OCI-LY1 (cell line): ENCODE data around the gene HMGN4.

Source experiments
- H2AFZ ChIP-seq: fragments of 200-600 bp; sonication (generic), shearing (Covaris generic); 2 replicates; pipeline ENCODE4 v1.6.0; 2014; ENCODE audit warnings: antibody characterized with exemption, mild to moderate bottlenecking, low read length
- H3F3A ChIP-seq: fragments of 200-600 bp; sonication (generic), shearing (Covaris generic); 2 replicates; pipeline ENCODE4 v1.6.0; 2014; ENCODE audit warnings: mild to moderate bottlenecking, antibody characterized with exemption, low read length, moderate library complexity; ENCODE audit not compliant: insufficient read depth
- H3K27ac ChIP-seq: fragments of 200-600 bp; sonication (generic); 2 replicates; pipeline ENCODE4 v1.5.1; 2014; ENCODE audit warnings: low read length, mixed run types, mild to moderate bottlenecking, low read depth; ENCODE audit not compliant: poor library complexity, severe bottlenecking
- H3K27me3 ChIP-seq: fragments of 200-600 bp; sonication (generic); 2 replicates; pipeline ENCODE4 v1.6.0; 2014; ENCODE audit warnings: antibody characterized with exemption, mild to moderate bottlenecking, low read length, moderate library complexity; ENCODE audit not compliant: insufficient read depth
- H3K36me3 ChIP-seq: fragments of 200-600 bp; sonication (generic); 2 replicates; pipeline ENCODE4 v1.6.1; 2014; ENCODE audit warnings: mild to moderate bottlenecking, antibody characterized with exemption, low read length, moderate library complexity, mixed read lengths; ENCODE audit not compliant: insufficient read depth
- H3K4me1 ChIP-seq: fragments of 200-600 bp; sonication (generic); 2 replicates; pipeline ENCODE4 v1.5.1; 2014; ENCODE audit warnings: mild to moderate bottlenecking, low read length, moderate library complexity; ENCODE audit not compliant: insufficient read depth, severe bottlenecking
- H3K4me2 ChIP-seq: fragments of 200-600 bp; sonication (generic), shearing (Covaris generic); 2 replicates; pipeline ENCODE4 v1.6.1; 2014; ENCODE audit warnings: low read length
- H3K4me3 ChIP-seq: fragments of 200-600 bp; sonication (generic); 2 replicates; pipeline ENCODE4 v1.5.1; 2014; ENCODE audit warnings: low read length, low read depth, mild to moderate bottlenecking, mixed read lengths; ENCODE audit not compliant: poor library complexity, severe bottlenecking
- H3K79me2 ChIP-seq: fragments of 200-600 bp; shearing (Covaris generic); 2 replicates; pipeline ENCODE4 v1.6.1; 2016; ENCODE audit warnings: mixed run types, low read length, mixed read lengths; ENCODE audit not compliant: insufficient read depth
- H3K9ac ChIP-seq: fragments of 200-600 bp; sonication (generic), shearing (Covaris generic); 2 replicates; pipeline ENCODE4 v1.6.1; 2014; ENCODE audit warnings: mild to moderate bottlenecking, low read length, mixed read lengths
- H3K9me2 ChIP-seq: fragments of 200-600 bp; sonication (generic), shearing (Covaris generic); 2 replicates; pipeline ENCODE4 v1.6.1; 2014; ENCODE audit warnings: low read depth, mild to moderate bottlenecking, low read length, mixed read lengths
- H3K9me3 ChIP-seq: fragments of 200-600 bp; shearing (Covaris generic); 2 replicates; pipeline ENCODE4 v1.6.1; 2014; ENCODE audit warnings: low read length, mixed read lengths
- H4K20me1 ChIP-seq: fragments of 200-600 bp; sonication (generic), shearing (Covaris generic); 2 replicates; pipeline ENCODE4 v1.6.0; 2016; ENCODE audit warnings: mild to moderate bottlenecking, low read length; ENCODE audit not compliant: insufficient read depth
- CTCF ChIP-seq: fragments of 200-600 bp; sonication (generic), shearing (Covaris generic); IDR thresholded peaks from 2 replicates; pipeline ENCODE4 v1.5.1; 2017; ENCODE audit warnings: mild to moderate bottlenecking, antibody characterized with exemption, low read length, moderate library complexity, mixed read lengths
- EZH2 ChIP-seq: fragments of 200-600 bp; sonication (generic), shearing (Covaris generic); IDR thresholded peaks from 2 replicates; pipeline ENCODE4 v1.8.0; 2017; ENCODE audit warnings: borderline replicate concordance, mixed run types, mild to moderate bottlenecking, antibody characterized with exemption, low read length, moderate library complexity, mixed read lengths

The HMGN4 gene

DNA sequence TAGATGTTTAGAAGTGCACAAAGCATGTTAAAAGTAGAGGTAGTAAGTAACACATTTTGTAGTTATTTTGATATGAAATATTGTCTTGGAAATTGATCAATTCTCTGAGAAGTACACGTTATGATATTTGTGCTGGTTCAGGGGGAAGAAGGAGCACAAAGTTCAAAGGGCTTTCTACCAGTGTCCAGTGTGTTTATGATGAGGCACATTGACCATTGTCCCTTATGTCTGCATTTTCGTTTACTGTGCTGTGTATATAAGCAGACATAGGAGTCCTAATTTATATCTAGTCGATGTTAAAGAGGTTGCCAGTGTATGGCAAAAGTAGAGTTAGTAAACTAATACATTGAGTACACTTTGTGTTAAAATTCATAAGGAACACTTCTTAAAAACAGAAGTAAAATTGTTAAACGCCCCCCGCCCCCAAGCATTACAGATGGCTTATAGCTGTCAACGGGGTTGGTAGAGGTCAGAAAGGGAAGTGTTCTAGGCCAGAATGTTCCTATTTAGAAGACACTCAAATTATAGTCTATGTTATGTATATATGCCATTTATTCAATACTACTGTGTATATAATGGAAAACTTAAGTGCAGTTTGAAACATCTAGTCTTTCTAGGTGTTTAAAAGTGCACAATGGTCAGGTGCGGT, 13.3 kb upstream of the HMGN4 start:
- Histone ChIP-seq H3K79me2 (no peaks in the 10 kb centered on the region), H3F3A (no peaks in the 10 kb centered on the region), H3K36me3 (no peaks in the 10 kb centered on the region), H2AFZ (no peak overlapping the region), H3K27me3 (no peaks in the 10 kb centered on the region), H3K4me1 (peaks cover 43% of the 10 kb centered on the region), H3K9me2 (no peaks in the 10 kb centered on the region), H3K4me3 (no peak overlapping the region), H3K4me2 (no peak overlapping the region; the same call in 1 of the 2 replicates), H3K9ac (no peak overlapping the region), H3K9me3 (no peaks in the 10 kb centered on the region), H4K20me1 (no peaks in the 10 kb centered on the region), H3K27ac (no peak overlapping the region)
- TF ChIP-seq EZH2 (no peak), CTCF (no peak)

- H3K4me2 ChIP-seq = no peak overlapping the region
Measured at GRCh38 chr6:26525838-26526237, 12.3 kb upstream of the HMGN4 start.

GRCh38 chr6:26526928-26527327, 11.2 kb upstream of the HMGN4 start:
- H3K4me3 ChIP-seq = no peak overlapping the region
- no peak overlapping the region for H2AFZ ChIP-seq
- no peaks in the 10 kb centered on the region for H3K9me3 ChIP-seq
- H4K20me1 ChIP-seq = no peaks in the 10 kb centered on the region
- H3F3A ChIP-seq = no peaks in the 10 kb centered on the region
- no peak overlapping the region for H3K9ac ChIP-seq
- no peaks in the 10 kb centered on the region for H3K27me3 ChIP-seq
- H3K36me3 ChIP-seq = no peaks in the 10 kb centered on the region
- H3K9me2 ChIP-seq = no peaks in the 10 kb centered on the region
- TF ChIP-seq EZH2 (no peak), CTCF (no peak)
- H3K4me2 ChIP-seq = no peak overlapping the region
- H3K79me2 ChIP-seq = no peaks in the 10 kb centered on the region
- no peak overlapping the region for H3K27ac ChIP-seq
- H3K4me1 ChIP-seq = peaks cover 33% of the 10 kb centered on the region

More at GRCh38 chr6:26525838-26526237, 12.3 kb upstream of the HMGN4 start:
- H4K20me1 ChIP-seq = no peaks in the 10 kb centered on the region
- H3K27ac ChIP-seq = no peak overlapping the region
- H3K27me3 ChIP-seq = no peaks in the 10 kb centered on the region
- no peak overlapping the region for H3K4me3 ChIP-seq
- H3K79me2 ChIP-seq = no peaks in the 10 kb centered on the region
- no peak overlapping the region for H3K9ac ChIP-seq
- TF ChIP-seq EZH2 = no peak
- no peak for TF ChIP-seq CTCF
- H2AFZ ChIP-seq = no peak overlapping the region
- no peaks in the 10 kb centered on the region for H3K9me3 ChIP-seq
- H3K36me3 ChIP-seq = no peaks in the 10 kb centered on the region
- H3K4me1 ChIP-seq = peaks cover 36% of the 10 kb centered on the region
- H3K9me2 ChIP-seq = no peaks in the 10 kb centered on the region
- H3F3A ChIP-seq = no peaks in the 10 kb centered on the region
